ENCODE measurements around the gene NXPE4.

The NXPE4 gene

GRCh38 chr11:114559425-114560310 is 35.9 kb downstream of the NXPE4 start, which contains the start of gene NXPE1:
Gene NXPE1, minus strand, starts transcription at chr11:114559881. Its CDS starts 8,680 bp downstream, at chr11:114551201.
- no peak for DNase-seq (ENCODE audit: low spot score)

- no peak for DNase-seq (ENCODE audit: low spot score)
Measured at GRCh38 chr11:114556135-114556534, 39.5 kb downstream of the NXPE4 start.

- no peak for DNase-seq (ENCODE audit: low spot score)
Measured at GRCh38 chr11:114553642-114554041, 41.9 kb downstream of the NXPE4 start.

- no peak for DNase-seq (ENCODE audit: low spot score)
Measured at GRCh38 chr11:114551060-114551459, 44.5 kb downstream of the NXPE4 start.

- no peak for DNase-seq (ENCODE audit: low spot score)
Measured at GRCh38 chr11:114525682-114526081, 69.9 kb downstream of the NXPE4 start.

- no peak for DNase-seq (ENCODE audit: low spot score)
Measured at GRCh38 chr11:114524122-114524521, 71.5 kb downstream of the NXPE4 start.

GRCh38 chr11:114522818-114523217 is 72.8 kb downstream of the NXPE4 start:
- DNase-seq (ENCODE audit: low spot score): no peak
